Measurements from ENCODE around the gene POTEM. TPM values are rescaled to one million over a fixed set of nuclear protein-coding genes. Genes with fewer than 3 reads are reported as not detected.
"Not testable (repeated sequence)": the region's sequence is repeated elsewhere in the genome, so short reads cannot be mapped to it uniquely, and the experiment has no call there.

POTEM gene
- total and polyA plus RNA-seq, 2 experiments from 2014 or later = not detected

- H3K36me3 ChIP-seq (ENCODE audit: low read depth); H3K27me3 ChIP-seq (replicated peaks; ENCODE audit: insufficient read depth); H3K27ac ChIP-seq; H3K9me2 ChIP-seq (ENCODE audit: insufficient read depth); H3K79me2 ChIP-seq (ENCODE audit: insufficient read depth); H3K9me3 ChIP-seq (ENCODE audit: low read depth); in situ Hi-C loops (cut with MboI); H2AFZ ChIP-seq; H3F3A ChIP-seq (ENCODE audit: insufficient read depth); H3K9ac ChIP-seq; H4K20me1 ChIP-seq (ENCODE audit: insufficient read depth); H3K4me3 ChIP-seq; H3K4me1 ChIP-seq (ENCODE audit: insufficient read depth); DNase-seq; H3K4me2 ChIP-seq (ENCODE audit: unreplicated experiment): not testable (repeated sequence)
- WGBS, 2 experiments (ENCODE audit: low coverage in 1 of 2, low lambda C conversion rate in 2 of 2, missing lambda C conversion rate in 2 of 2) = 46 to 48% methylated on average over 4 to 8 of the region's 10 CpGs
Measured at GRCh38 chr14:19011029-19011428, 43.8 kb downstream of the POTEM start.

DNA sequence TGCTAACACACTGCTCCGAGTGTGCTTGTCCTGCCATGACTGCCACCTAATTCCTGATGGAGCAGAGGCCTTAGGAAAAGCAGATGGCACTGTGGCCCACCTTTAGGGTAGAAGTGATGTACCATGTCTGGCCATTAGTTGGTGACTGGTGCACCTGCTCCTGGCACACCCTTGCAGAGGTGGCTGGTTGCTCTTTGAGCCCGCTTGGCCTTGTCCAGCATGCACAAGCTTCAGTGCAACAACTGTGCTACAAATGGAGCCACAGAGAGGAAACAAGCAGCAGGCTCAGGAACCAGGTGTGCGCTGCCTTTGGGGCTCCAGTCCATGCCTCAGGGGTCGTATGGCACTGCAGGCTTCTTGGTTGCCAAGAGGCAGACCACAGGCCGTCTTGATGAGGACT lies 44.5 kb downstream of the POTEM start:
- H3K9me3 ChIP-seq (ENCODE audit: low read depth); H3K4me2 ChIP-seq (ENCODE audit: unreplicated experiment); H3K4me1 ChIP-seq (ENCODE audit: insufficient read depth); H3F3A ChIP-seq (ENCODE audit: insufficient read depth); in situ Hi-C loops (cut with MboI); H3K4me3 ChIP-seq; H4K20me1 ChIP-seq (ENCODE audit: insufficient read depth); H3K79me2 ChIP-seq (ENCODE audit: insufficient read depth); H2AFZ ChIP-seq; H3K9me2 ChIP-seq (ENCODE audit: insufficient read depth); H3K9ac ChIP-seq; H3K36me3 ChIP-seq (ENCODE audit: low read depth); H3K27ac ChIP-seq; DNase-seq; H3K27me3 ChIP-seq (replicated peaks; ENCODE audit: insufficient read depth): not testable (repeated sequence)
- WGBS, 2 experiments (ENCODE audit: low coverage in 1 of 2, low lambda C conversion rate in 2 of 2, missing lambda C conversion rate in 2 of 2) = 7 to 28% methylated on average over 3 of the region's 5 CpGs

- H3K9me3 ChIP-seq (ENCODE audit: low read depth); in situ Hi-C loops (cut with MboI); H3K27me3 ChIP-seq (replicated peaks; ENCODE audit: insufficient read depth); H3K4me3 ChIP-seq; H3K4me1 ChIP-seq (ENCODE audit: insufficient read depth); H3K9me2 ChIP-seq (ENCODE audit: insufficient read depth); H3F3A ChIP-seq (ENCODE audit: insufficient read depth); H3K79me2 ChIP-seq (ENCODE audit: insufficient read depth); DNase-seq; H3K36me3 ChIP-seq (ENCODE audit: low read depth); H2AFZ ChIP-seq; H3K27ac ChIP-seq; H3K4me2 ChIP-seq (ENCODE audit: unreplicated experiment); H3K9ac ChIP-seq; H4K20me1 ChIP-seq (ENCODE audit: insufficient read depth): not testable (repeated sequence)
- no CpG with 5 or more reads among the region's 3 CpGs for WGBS, 2 experiments (ENCODE audit: low coverage in 1 of 2, low lambda C conversion rate in 2 of 2, missing lambda C conversion rate in 2 of 2)
Measured at GRCh38 chr14:19015185-19015584, 48.0 kb downstream of the POTEM start.

DNA sequence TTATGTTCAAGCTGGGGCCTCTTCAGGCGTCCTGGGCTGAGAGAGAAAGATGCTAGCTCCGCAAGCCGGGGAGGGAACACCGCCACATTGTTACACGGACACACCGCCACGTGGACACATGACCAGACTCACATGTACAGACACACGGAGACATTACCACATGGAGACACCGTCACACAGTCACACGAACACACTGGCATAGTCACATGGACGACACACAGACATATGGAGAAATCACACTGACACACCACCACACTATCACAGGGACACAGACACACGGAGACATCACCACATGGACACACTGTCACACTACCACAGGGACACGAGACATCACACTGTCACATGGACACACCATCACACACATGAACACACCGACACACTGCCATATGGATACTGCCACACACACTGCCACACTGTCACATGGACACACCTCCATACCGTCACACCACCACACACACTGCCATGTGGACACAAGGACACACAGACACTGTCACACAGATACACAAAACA lies 57.9 kb downstream of the POTEM start:
- H2AFZ ChIP-seq; H3K9ac ChIP-seq; H3F3A ChIP-seq (ENCODE audit: insufficient read depth); H3K27ac ChIP-seq; H3K27me3 ChIP-seq (replicated peaks; ENCODE audit: insufficient read depth); H3K4me3 ChIP-seq; H3K36me3 ChIP-seq (ENCODE audit: low read depth); H3K9me3 ChIP-seq (ENCODE audit: low read depth); H3K4me1 ChIP-seq (ENCODE audit: insufficient read depth); H3K79me2 ChIP-seq (ENCODE audit: insufficient read depth); H4K20me1 ChIP-seq (ENCODE audit: insufficient read depth); H3K9me2 ChIP-seq (ENCODE audit: insufficient read depth); H3K4me2 ChIP-seq (ENCODE audit: unreplicated experiment); in situ Hi-C loops (cut with MboI); DNase-seq: not testable (repeated sequence)
- 32 to 37% methylated on average over 7 to 8 of the region's 15 CpGs for WGBS, 2 experiments (ENCODE audit: low coverage in 1 of 2, low lambda C conversion rate in 2 of 2, missing lambda C conversion rate in 2 of 2)

DNA sequence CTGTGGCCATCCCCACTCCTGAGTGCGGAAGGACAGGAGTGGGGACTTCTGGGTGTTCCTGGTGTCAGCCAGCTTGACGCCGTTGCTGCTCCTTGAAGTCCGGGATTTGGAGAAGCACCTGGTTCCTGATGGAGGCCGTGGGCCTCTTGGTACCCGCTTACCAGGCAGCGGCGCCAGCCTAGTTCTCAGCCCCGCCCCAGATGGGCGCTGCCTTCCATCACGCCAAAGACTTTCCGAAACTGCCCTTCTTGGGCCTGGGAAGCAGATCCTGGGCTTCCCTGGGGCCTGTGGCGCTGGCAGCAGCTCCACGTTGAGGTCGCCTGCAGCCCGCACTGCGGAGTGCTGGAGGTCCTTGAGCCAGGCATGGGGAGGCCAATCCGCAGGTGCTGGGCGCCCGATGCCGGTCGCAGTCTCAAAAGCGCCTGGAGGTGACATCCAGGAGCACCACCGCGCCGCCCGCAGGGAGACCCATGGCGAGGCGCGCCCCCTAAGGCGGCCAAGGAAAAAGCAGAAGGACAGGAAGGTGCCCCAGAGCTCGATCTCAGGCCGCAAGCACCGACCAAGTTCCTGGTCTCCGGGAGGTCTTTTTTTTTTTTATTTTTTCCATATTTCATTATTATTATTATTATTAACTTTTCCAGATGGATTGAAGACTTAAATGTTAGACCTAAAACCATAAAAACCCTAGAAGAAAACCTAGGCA lies 59.6 kb downstream of the POTEM start:
- H2AFZ ChIP-seq; H4K20me1 ChIP-seq (ENCODE audit: insufficient read depth); H3K4me3 ChIP-seq; H3K27me3 ChIP-seq (replicated peaks; ENCODE audit: insufficient read depth); DNase-seq; H3K9me3 ChIP-seq (ENCODE audit: low read depth); H3F3A ChIP-seq (ENCODE audit: insufficient read depth); H3K4me2 ChIP-seq (ENCODE audit: unreplicated experiment); H3K9me2 ChIP-seq (ENCODE audit: insufficient read depth); H3K9ac ChIP-seq; H3K27ac ChIP-seq; in situ Hi-C loops (cut with MboI); H3K79me2 ChIP-seq (ENCODE audit: insufficient read depth); H3K36me3 ChIP-seq (ENCODE audit: low read depth); H3K4me1 ChIP-seq (ENCODE audit: insufficient read depth): not testable (repeated sequence)
- 48 to 55% methylated on average over 12 of the region's 35 CpGs for WGBS, 2 experiments (ENCODE audit: low coverage in 1 of 2, low lambda C conversion rate in 2 of 2, missing lambda C conversion rate in 2 of 2)

DNA sequence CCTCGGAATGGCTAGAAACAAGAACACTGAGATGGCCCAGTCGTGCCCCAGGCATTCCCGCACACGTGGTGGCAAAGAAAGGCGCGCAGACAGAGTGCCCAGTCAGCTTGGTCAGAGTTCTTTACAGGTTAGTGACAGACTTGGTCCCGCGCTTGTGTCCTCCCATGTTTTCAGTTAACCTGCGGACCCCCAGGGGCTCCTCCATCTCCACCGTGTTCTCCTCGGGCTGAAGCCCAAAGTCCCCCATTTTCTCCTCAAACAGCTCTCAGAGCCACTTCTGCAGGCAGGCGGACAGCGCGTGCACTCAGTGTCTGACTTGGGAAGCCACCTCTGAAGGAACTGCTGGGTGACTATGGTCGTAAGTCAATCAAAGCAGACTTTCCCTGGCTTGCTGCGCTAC lies 60.7 kb downstream of the POTEM start:
- H3K36me3 ChIP-seq (ENCODE audit: low read depth); H3K9ac ChIP-seq; H3K9me3 ChIP-seq (ENCODE audit: low read depth); H3K4me2 ChIP-seq (ENCODE audit: unreplicated experiment); H3K27ac ChIP-seq; in situ Hi-C loops (cut with MboI); H3K4me1 ChIP-seq (ENCODE audit: insufficient read depth); DNase-seq; H2AFZ ChIP-seq; H3F3A ChIP-seq (ENCODE audit: insufficient read depth); H3K4me3 ChIP-seq; H3K9me2 ChIP-seq (ENCODE audit: insufficient read depth); H3K27me3 ChIP-seq (replicated peaks; ENCODE audit: insufficient read depth); H4K20me1 ChIP-seq (ENCODE audit: insufficient read depth); H3K79me2 ChIP-seq (ENCODE audit: insufficient read depth): not testable (repeated sequence)
- 42 to 57% methylated on average over 7 of the region's 16 CpGs for WGBS, 2 experiments (ENCODE audit: low coverage in 1 of 2, low lambda C conversion rate in 2 of 2, missing lambda C conversion rate in 2 of 2)

GRCh38 chr14:19036811-19037382 lies 69.7 kb downstream of the POTEM start:
- H4K20me1 ChIP-seq (ENCODE audit: insufficient read depth); H2AFZ ChIP-seq; H3K4me1 ChIP-seq (ENCODE audit: insufficient read depth); H3K9me3 ChIP-seq (ENCODE audit: low read depth); H3K36me3 ChIP-seq (ENCODE audit: low read depth); H3K9ac ChIP-seq; H3K27me3 ChIP-seq (replicated peaks; ENCODE audit: insufficient read depth); H3K27ac ChIP-seq; H3F3A ChIP-seq (ENCODE audit: insufficient read depth); in situ Hi-C loops (cut with MboI); DNase-seq; H3K4me3 ChIP-seq; H3K79me2 ChIP-seq (ENCODE audit: insufficient read depth); H3K9me2 ChIP-seq (ENCODE audit: insufficient read depth); H3K4me2 ChIP-seq (ENCODE audit: unreplicated experiment): not testable (repeated sequence)
- 61 to 83% methylated on average over 9 to 10 of the region's 26 CpGs for WGBS, 2 experiments (ENCODE audit: low coverage in 1 of 2, low lambda C conversion rate in 2 of 2, missing lambda C conversion rate in 2 of 2)

Measured in GM23248 (cell line).